OCI-LY7 (cell line): ENCODE data around the gene BDKRB1. TPM values are rescaled to one million over a fixed set of nuclear protein-coding genes. Genes with fewer than 3 reads are reported as not detected.

Experiments
- BruUV-seq: library from RNA; stranded (reverse); fragments of 400-500 nt; replicated peaks from 2 replicates; lab custom pipeline; 2021; lab: Mats Ljungman, UMichigan
- CTCF ChIA-PET: fragments of 300-600 bp; sonication (Branson Sonifier 250); formaldehyde crosslinking; loops from one replicate; lab custom pipeline; 2022; ENCODE audit warnings: antibody characterized with exemption; ENCODE audit not compliant: unreplicated experiment; lab: Charles Lee
- POLR2A ChIA-PET: fragments of 300-600 bp; sonication (Branson Sonifier 250); formaldehyde crosslinking; loops from one replicate; lab custom pipeline; 2022; ENCODE audit warnings: antibody characterized with exemption; lab: Charles Lee
- DNase-seq: peaks from one replicate; pipeline ENCODE4 v3.0.0-alpha.2; 2015; ENCODE audit warnings: low spot score
- H2AFZ ChIP-seq: fragments of 200-600 bp; sonication (generic), shearing (Covaris generic); 2 replicates; pipeline ENCODE4 v1.6.1; 2014; ENCODE audit warnings: mild to moderate bottlenecking, antibody characterized with exemption, low read length, moderate library complexity
- H3K27ac ChIP-seq: fragments of 200-600 bp; sonication (generic); 2 replicates; pipeline ENCODE4 v1.5.1; 2014; ENCODE audit warnings: mixed run types, low read depth, mild to moderate bottlenecking, moderate library complexity, low read length, inconsistent platforms; ENCODE audit not compliant: poor library complexity, severe bottlenecking
- H3K36me3 ChIP-seq: fragments of 200-600 bp; sonication (generic); 2 replicates; pipeline ENCODE4 v1.6.1; 2014; ENCODE audit warnings: mild to moderate bottlenecking, antibody characterized with exemption, low read length, moderate library complexity, mixed read lengths; ENCODE audit not compliant: insufficient read depth
- H3K4me1 ChIP-seq: fragments of 200-600 bp; sonication (generic); 2 replicates; pipeline ENCODE4 v1.5.1; 2014; ENCODE audit warnings: mild to moderate bottlenecking, low read length; ENCODE audit not compliant: insufficient read depth, poor library complexity, severe bottlenecking
- H3K4me2 ChIP-seq: fragments of 200-600 bp; sonication (generic); 2 replicates; pipeline ENCODE4 v1.6.1; 2014; ENCODE audit warnings: mild to moderate bottlenecking, low read length
- H3K4me3 ChIP-seq: fragments of 200-600 bp; sonication (generic); 2 replicates; pipeline ENCODE4 v1.5.1; 2014; ENCODE audit warnings: mild to moderate bottlenecking, low read depth, low read length; ENCODE audit not compliant: poor library complexity, severe bottlenecking
- H3K79me2 ChIP-seq: fragments of 200-600 bp; sonication (generic); 2 replicates; pipeline ENCODE4 v1.6.1; 2016; ENCODE audit warnings: low read depth, mild to moderate bottlenecking, low read length, moderate library complexity, mixed read lengths; ENCODE audit not compliant: insufficient read depth
- H3K9me2 ChIP-seq: fragments of 200-600 bp; sonication (generic); 2 replicates; pipeline ENCODE4 v1.6.1; 2016; ENCODE audit warnings: mild to moderate bottlenecking, low read length, mixed read lengths; ENCODE audit not compliant: insufficient read depth
- H3K9me3 ChIP-seq: fragments of 200-600 bp; sonication (generic); 2 replicates; pipeline ENCODE4 v1.6.1; 2014; ENCODE audit warnings: mild to moderate bottlenecking, mixed run types, low read length, mixed read lengths
- H4K20me1 ChIP-seq: fragments of 200-600 bp; sonication (generic); 2 replicates; pipeline ENCODE4 v1.6.1; 2014; ENCODE audit warnings: mild to moderate bottlenecking, antibody characterized with exemption, low read length, moderate library complexity, mixed read lengths; ENCODE audit not compliant: insufficient read depth
- CTCF ChIP-seq: fragments of 200-600 bp; sonication (generic); conservative IDR thresholded peaks from 2 replicates; pipeline ENCODE4 v1.5.1; 2014; ENCODE audit warnings: mild to moderate bottlenecking, antibody characterized with exemption, low read length, moderate library complexity, mixed read lengths
- EZH2phosphoT487 ChIP-seq: fragments of 200-600 bp; sonication (generic); IDR thresholded peaks from 2 replicates; pipeline ENCODE4 v1.6.1; 2018; ENCODE audit warnings: low read depth, borderline replicate concordance, mild to moderate bottlenecking, mixed run types, antibody characterized with exemption, low read length, moderate library complexity, mixed read lengths
- intact Hi-C: fragments of 100-400 bp; cut with micrococcal nuclease; formaldehyde crosslinking; loops from one replicate; pipeline ENCODE4 v1.10.0; 2022; ENCODE audit not compliant: unreplicated experiment
- total RNA-seq, 2 experiments: library from RNA; depleted of rRNA in 1 of 2; stranded (reverse); fragments of >200 nt in 1 of 2; shearing (Covaris generic) in 1 of 2; gene quantifications; 2 replicates each; pipeline ENCODE4 v1.2.3, GENCODE V29; 2014 to 2022

BDKRB1 gene
- total RNA-seq, 2 experiments from 2014 or later = not detected

GRCh38 chr14:96260341-96260821 lies 4.4 kb downstream of the BDKRB1 start:
- TF ChIP-seq EZH2phosphoT487 (no peak), CTCF (no peak)
- intact Hi-C loops = no loop called here
- ChIA-PET CTCF (no interaction called here), POLR2A (no interaction called here)
- no peak for DNase-seq
- H3K9me3 ChIP-seq = no peaks in the 10 kb centered on the region
- no peak overlapping the region for H3K4me3 ChIP-seq
- H4K20me1 ChIP-seq = no peaks in the 10 kb centered on the region
- no TSS peak for BruUV-seq
- no peaks in the 10 kb centered on the region for H3K4me1 ChIP-seq
- no peaks in the 10 kb centered on the region for H3K9me2 ChIP-seq
- H3K4me2 ChIP-seq = no peak overlapping the region
- no peak overlapping the region for H3K27ac ChIP-seq
- H3K36me3 ChIP-seq = no peaks in the 10 kb centered on the region
- no peaks in the 10 kb centered on the region for H3K79me2 ChIP-seq
- H2AFZ ChIP-seq = no peak overlapping the region

- Histone ChIP-seq H3K4me2 (no peak overlapping the region), H3K4me3 (no peak overlapping the region), H3K9me2 (no peaks in the 10 kb centered on the region), H3K36me3 (no peaks in the 10 kb centered on the region), H2AFZ (no peak overlapping the region), H3K9me3 (no peaks in the 10 kb centered on the region), H3K79me2 (no peaks in the 10 kb centered on the region), H3K27ac (no peak overlapping the region), H3K4me1 (no peaks in the 10 kb centered on the region), H4K20me1 (no peaks in the 10 kb centered on the region)
- no peak for TF ChIP-seq CTCF
- no peak for TF ChIP-seq EZH2phosphoT487
- intact Hi-C loops = no loop called here
- POLR2A ChIA-PET = no interaction called here
- no peak for DNase-seq
- CTCF ChIA-PET = no interaction called here
- no TSS peak for BruUV-seq
These were observed 5.0 kb downstream of the BDKRB1 start for GRCh38 chr14:96261053-96261452.

- no peak for DNase-seq
- no peak overlapping the region for H3K27ac ChIP-seq
- BruUV-seq = no TSS peak
- CTCF ChIA-PET = no interaction called here
- POLR2A ChIA-PET = no interaction called here
- H3K9me3 ChIP-seq = no peaks in the 10 kb centered on the region
- H2AFZ ChIP-seq = no peak overlapping the region
- no peaks in the 10 kb centered on the region for H3K36me3 ChIP-seq
- no peak overlapping the region for H3K4me2 ChIP-seq
- TF ChIP-seq EZH2phosphoT487 = no peak
- TF ChIP-seq CTCF = no peak
- H3K9me2 ChIP-seq = no peaks in the 10 kb centered on the region
- H4K20me1 ChIP-seq = no peaks in the 10 kb centered on the region
- intact Hi-C loops = no loop called here
- H3K79me2 ChIP-seq = no peaks in the 10 kb centered on the region
- no peak overlapping the region for H3K4me3 ChIP-seq
- H3K4me1 ChIP-seq = no peaks in the 10 kb centered on the region
These were observed 6.0 kb downstream of the BDKRB1 start for GRCh38 chr14:96261772-96262655.
